AG04450 (cell line): ENCODE results near the gene RGR. TPM values are rescaled to one million over a fixed set of nuclear protein-coding genes. Genes with fewer than 3 reads are reported as not detected.

Experiments
- CTCF ChIA-PET: fragments of 300-600, 350-600 bp; formaldehyde crosslinking; extraction: SDS; loops from one replicate; lab custom pipeline; 2022; ENCODE audit warnings: antibody characterized with exemption, inconsistent platforms; lab: Charles Lee
- POLR2A ChIA-PET: fragments of 350-600 bp; formaldehyde crosslinking; extraction: SDS; loops from one replicate; lab custom pipeline; 2021; ENCODE audit warnings: antibody characterized with exemption, inconsistent platforms; lab: Yijun Ruan, JAX
- DNase-seq: peaks from one replicate; pipeline ENCODE4 v3.0.0-alpha.2; 2011; ENCODE audit warnings: low read depth, low spot score
- H3K27ac ChIP-seq: one replicate; pipeline ENCODE4 v1.5.1; 2012; ENCODE audit warnings: low read depth, low read length, control low read depth
- H3K27me3 ChIP-seq: one replicate; pipeline ENCODE4 v1.6.0; 2012; ENCODE audit warnings: low read length; ENCODE audit not compliant: control insufficient read depth, insufficient read depth
- H3K4me3 ChIP-seq: 2 replicates; pipeline ENCODE4 v1.5.1; 2011; ENCODE audit warnings: mild to moderate bottlenecking, low read depth, low read length, control low read depth
- H3K9me3 ChIP-seq: 2 replicates; pipeline ENCODE4 v1.5.1; 2012; ENCODE audit warnings: low read length; ENCODE audit not compliant: control insufficient read depth, insufficient read depth
- polyA minus RNA-seq: library from RNA; depleted of rRNA, polyadenylated mRNA; stranded (reverse); fragments of >200 nt; gene quantifications from 2 replicates; pipeline ENCODE4 v1.2.3, GENCODE V29; 2011; rRNA and poly(A)+ RNA removed
- polyA plus RNA-seq: library from polyadenylated mRNA; depleted of rRNA; stranded (reverse); fragments of >200 nt; gene quantifications from 2 replicates; pipeline ENCODE4 v1.2.3, GENCODE V29; 2011; rRNA removed
- TF ChIP-seq, protein P1 (sequence below): IDR thresholded peaks from 2 replicates; pipeline ENCODE4 v1.5.1; 2011; ENCODE audit warnings: low read depth, low read length, control low read depth, inconsistent platforms

Gene RGR, protein sequence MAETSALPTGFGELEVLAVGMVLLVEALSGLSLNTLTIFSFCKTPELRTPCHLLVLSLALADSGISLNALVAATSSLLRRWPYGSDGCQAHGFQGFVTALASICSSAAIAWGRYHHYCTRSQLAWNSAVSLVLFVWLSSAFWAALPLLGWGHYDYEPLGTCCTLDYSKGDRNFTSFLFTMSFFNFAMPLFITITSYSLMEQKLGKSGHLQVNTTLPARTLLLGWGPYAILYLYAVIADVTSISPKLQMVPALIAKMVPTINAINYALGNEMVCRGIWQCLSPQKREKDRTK
- not detected in 2 replicates for polyA plus RNA-seq
- polyA minus RNA-seq: not detected in 2 replicates

DNA sequence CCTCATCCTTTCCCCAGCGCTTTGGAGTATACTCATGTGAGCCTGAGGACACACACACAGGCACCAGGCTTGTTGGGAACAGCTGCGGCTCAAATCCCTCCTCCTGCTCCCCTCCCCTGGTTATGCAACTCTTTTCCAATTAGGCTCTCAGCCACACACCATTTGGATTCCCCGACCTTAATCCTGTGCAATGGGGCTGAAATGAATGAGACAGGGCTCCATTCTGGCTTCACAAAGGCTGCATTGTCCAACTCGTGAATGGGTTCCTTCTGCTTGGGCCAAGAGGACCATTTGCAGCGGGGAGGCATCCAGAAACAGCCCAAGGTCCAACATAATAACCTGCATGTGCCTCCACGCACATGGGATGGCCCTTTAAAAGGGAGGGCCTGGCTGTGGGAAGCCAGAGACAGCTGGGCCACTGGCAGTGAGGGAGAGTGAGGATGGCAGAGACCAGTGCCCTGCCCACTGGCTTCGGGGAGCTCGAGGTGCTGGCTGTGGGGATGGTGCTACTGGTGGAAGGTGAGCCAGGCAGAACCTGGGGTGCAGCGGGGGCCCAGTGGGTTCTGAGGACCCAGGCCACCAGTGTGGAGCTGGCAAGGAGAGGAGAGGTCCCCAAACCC, at the start of gene RGR:
Gene RGR (plus strand): TSS at position 403 of the 620 bp plus-strand sequence. CDS start 38 bp downstream, at position 441.
- H3K4me3 ChIP-seq: no peak within 1 kb of the TSS
- H3K27me3 ChIP-seq: peaks cover 29% of the 10 kb centered on the region
- POLR2A ChIA-PET: no interaction called here
- no peaks in the 10 kb centered on the region for H3K9me3 ChIP-seq
- TF ChIP-seq, protein P1, sequence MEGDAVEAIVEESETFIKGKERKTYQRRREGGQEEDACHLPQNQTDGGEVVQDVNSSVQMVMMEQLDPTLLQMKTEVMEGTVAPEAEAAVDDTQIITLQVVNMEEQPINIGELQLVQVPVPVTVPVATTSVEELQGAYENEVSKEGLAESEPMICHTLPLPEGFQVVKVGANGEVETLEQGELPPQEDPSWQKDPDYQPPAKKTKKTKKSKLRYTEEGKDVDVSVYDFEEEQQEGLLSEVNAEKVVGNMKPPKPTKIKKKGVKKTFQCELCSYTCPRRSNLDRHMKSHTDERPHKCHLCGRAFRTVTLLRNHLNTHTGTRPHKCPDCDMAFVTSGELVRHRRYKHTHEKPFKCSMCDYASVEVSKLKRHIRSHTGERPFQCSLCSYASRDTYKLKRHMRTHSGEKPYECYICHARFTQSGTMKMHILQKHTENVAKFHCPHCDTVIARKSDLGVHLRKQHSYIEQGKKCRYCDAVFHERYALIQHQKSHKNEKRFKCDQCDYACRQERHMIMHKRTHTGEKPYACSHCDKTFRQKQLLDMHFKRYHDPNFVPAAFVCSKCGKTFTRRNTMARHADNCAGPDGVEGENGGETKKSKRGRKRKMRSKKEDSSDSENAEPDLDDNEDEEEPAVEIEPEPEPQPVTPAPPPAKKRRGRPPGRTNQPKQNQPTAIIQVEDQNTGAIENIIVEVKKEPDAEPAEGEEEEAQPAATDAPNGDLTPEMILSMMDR: no peak
- no peak within 1 kb of the TSS for H3K27ac ChIP-seq
- CTCF ChIA-PET: interaction anchor here (1.3 to 2.6 kb wide), 2 partner anchors 12 to 20 kb away, joined by 6 read pairs; no protein-coding TSS in a partner anchor
- DNase-seq: no peak

DNA sequence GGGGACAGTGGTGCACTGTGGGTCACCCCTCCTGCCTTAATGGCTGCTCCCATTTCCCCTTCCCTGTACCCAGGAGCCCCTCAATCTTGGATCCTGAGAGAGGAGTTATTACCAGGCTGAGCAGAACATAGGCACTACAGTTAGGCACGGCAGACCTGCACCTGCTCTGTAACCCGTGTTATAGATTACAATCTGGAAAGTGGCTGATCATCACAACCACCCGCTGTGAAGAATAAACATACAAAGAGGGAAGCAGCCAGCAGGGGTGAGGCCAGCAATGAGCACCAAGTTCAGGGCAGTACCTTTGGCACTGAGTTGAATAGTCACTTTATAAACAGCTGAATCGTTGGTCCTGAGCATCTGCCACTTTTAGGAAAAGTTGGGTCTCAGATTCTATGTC, 48.8 kb upstream of the RGR start:
- Histone ChIP-seq H3K4me3 (no peak overlapping the region), H3K9me3 (no peaks in the 10 kb centered on the region; the same call in 1 of the 2 replicates), H3K27ac (no peak overlapping the region), H3K27me3 (peaks cover 46% of the 10 kb centered on the region)
- POLR2A ChIA-PET: no interaction called here
- CTCF ChIA-PET: no interaction called here
- no peak for DNase-seq
- TF ChIP-seq, protein P1: no peak

DNA sequence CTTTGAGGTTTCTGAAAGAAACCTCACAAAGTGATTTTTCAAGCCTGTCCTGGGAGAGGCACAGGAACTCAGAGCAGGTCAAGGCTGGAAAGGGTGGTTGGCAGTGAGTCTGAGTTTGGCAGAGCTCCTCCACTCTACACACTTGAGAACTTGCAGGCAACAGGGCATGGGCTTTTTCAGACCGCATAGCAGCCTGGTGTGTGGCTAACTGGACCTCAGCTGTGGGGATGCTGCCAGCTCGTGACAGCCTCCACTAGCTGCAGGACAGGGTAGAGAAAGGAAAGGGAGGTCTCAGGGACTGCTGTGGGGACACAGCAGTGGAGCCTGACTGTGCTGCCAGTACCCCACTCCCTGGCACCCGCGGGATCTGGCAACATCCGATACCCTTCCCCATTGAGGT, 47.9 kb upstream of the RGR start:
- no peak overlapping the region for H3K4me3 ChIP-seq
- ChIA-PET CTCF (no interaction called here), POLR2A (no interaction called here)
- no peaks in the 10 kb centered on the region; the same call in 1 of the 2 replicates for H3K9me3 ChIP-seq
- H3K27ac ChIP-seq: no peak overlapping the region
- TF ChIP-seq, protein P1: no peak
- peaks cover 46% of the 10 kb centered on the region for H3K27me3 ChIP-seq
- DNase-seq: no peak

DNA sequence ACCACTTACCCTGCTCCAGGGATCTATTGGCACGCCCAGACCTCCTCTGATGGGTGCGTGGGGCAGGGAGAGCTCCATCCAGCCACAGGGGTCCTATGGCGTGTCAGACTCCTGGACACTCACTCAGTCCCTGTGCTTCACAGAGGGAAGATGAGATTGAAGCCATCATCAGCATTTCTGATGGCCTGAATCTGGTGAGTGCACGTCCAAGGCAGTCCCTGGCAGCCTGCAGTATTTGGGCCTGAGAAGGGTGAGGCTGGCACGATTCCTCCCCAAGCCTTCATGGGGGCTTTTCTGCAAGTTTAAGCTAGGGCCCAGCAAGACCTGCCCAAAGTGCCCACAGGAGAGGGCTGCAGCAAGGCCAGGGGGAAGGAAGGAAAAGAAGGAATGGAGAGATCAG, 47.2 kb upstream of the RGR start:
- TF ChIP-seq, protein P1: no peak
- no peak for DNase-seq
- POLR2A ChIA-PET: no interaction called here
- H3K27ac ChIP-seq: no peak overlapping the region
- H3K4me3 ChIP-seq: no peak overlapping the region
- H3K27me3 ChIP-seq: peaks cover 46% of the 10 kb centered on the region
- no peaks in the 10 kb centered on the region; the same call in 1 of the 2 replicates for H3K9me3 ChIP-seq
- CTCF ChIA-PET: no interaction called here
